Prostate gland (tissue), 2 donors: ENCODE measurements around the gene C1orf159.

ENCODE experiments used
- CTCF ChIP-seq, 4 experiments: fragments of 200-600 bp in 2 of 4; fragments of 450-650 bp in 2 of 4; sonication (generic) in 2 of 4; IDR thresholded peaks; 1 replicate in 3 of 4; 2 replicates in 1 of 4; pipeline ENCODE4 v1.5.1; 2016 to 2019; ENCODE audit warnings: antibody characterized with exemption in 4 of 4, mild to moderate bottlenecking in 2 of 4, moderate library complexity in 2 of 4
- POLR2AphosphoS5 ChIP-seq: sonication (generic); formaldehyde crosslinking; IDR thresholded peaks from one replicate; pipeline ENCODE4 v1.6.1; 2017; ENCODE audit warnings: antibody characterized with exemption

GRCh38 chr1:1045129-1045528 is 70.8 kb downstream of the C1orf159 start:
- no peak for TF ChIP-seq CTCF (IDR thresholded peaks at IDR 0.05)
- no peak for TF ChIP-seq POLR2AphosphoS5
